ENCODE measurements around the gene TEX44.

DNA sequence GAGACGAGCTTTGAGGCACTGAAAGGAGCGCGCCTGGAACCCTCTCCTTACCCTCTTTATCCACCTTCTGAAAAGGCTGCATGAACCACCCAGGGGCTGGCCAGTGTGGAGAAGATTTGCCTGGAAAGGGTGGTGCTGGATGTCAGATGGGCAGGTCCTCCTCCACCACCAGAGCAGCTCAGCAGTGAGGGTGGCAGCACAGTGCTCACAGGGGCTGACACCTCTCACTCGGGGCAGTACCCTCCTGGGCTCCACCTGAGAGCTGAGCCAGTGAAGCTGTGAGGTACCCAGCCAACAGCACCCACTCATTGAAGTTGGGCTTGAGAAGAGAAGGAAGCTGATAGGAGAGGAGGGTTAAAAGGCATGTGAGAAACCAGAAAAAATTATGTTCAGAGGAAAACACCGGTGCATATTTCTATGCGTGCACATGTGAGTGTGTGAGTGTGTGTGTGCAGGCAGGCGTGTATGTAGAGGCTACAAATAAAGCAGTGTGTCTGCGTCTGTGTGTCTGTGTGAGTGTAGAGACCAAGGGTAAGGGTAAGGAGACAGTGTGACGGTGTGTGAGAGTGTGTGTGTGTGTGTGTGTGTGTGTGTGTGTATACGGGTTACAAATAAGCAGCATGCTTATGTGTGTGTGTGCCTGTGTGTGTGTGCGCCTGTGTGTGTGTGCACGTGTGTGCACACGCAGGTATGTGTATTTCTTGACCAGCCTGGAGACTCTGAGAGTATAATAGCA lies 40.7 kb downstream of the TEX44 start:
- TF ChIP-seq, protein P1, sequence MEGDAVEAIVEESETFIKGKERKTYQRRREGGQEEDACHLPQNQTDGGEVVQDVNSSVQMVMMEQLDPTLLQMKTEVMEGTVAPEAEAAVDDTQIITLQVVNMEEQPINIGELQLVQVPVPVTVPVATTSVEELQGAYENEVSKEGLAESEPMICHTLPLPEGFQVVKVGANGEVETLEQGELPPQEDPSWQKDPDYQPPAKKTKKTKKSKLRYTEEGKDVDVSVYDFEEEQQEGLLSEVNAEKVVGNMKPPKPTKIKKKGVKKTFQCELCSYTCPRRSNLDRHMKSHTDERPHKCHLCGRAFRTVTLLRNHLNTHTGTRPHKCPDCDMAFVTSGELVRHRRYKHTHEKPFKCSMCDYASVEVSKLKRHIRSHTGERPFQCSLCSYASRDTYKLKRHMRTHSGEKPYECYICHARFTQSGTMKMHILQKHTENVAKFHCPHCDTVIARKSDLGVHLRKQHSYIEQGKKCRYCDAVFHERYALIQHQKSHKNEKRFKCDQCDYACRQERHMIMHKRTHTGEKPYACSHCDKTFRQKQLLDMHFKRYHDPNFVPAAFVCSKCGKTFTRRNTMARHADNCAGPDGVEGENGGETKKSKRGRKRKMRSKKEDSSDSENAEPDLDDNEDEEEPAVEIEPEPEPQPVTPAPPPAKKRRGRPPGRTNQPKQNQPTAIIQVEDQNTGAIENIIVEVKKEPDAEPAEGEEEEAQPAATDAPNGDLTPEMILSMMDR (IDR thresholded peaks at IDR 0.05), result no peak
- no peak for TF ChIP-seq POLR2A (IDR thresholded peaks at IDR 0.05)
